DMS114 treated with DMSO at 0.1 percent for 48 hours (cell line): ENCODE data around the gene TSHZ1.
"Not testable (repeated sequence)": the region's sequence is repeated elsewhere in the genome, so short reads cannot be mapped to it uniquely, and the experiment has no call there.

Experiments
- DNase-seq: peaks from one replicate; lab custom pipeline; 2025; ENCODE audit not compliant: unreplicated experiment; lab: John Stamatoyannopoulos, UW

The TSHZ1 gene

GRCh38 chr18:75304678-75305557, 94.3 kb downstream of the TSHZ1 start:
- no peak for DNase-seq

- no peak for DNase-seq
These were observed 95.4 kb downstream of the TSHZ1 start for GRCh38 chr18:75305984-75306383.

GRCh38 chr18:75307530-75307929, 96.9 kb downstream of the TSHZ1 start:
- no peak for DNase-seq

GRCh38 chr18:75309564-75309963, 99.0 kb downstream of the TSHZ1 start:
- DNase-seq: no peak

- DNase-seq: no peak
These were observed 103.5 kb downstream of the TSHZ1 start for GRCh38 chr18:75314117-75314516.

GRCh38 chr18:75314606-75315005, 104.0 kb downstream of the TSHZ1 start:
- no peak for DNase-seq

- DNase-seq: no peak
These were observed 105.6 kb downstream of the TSHZ1 start for GRCh38 chr18:75316223-75316622.

- no peak for DNase-seq
These were observed 106.2 kb downstream of the TSHZ1 start for GRCh38 chr18:75316826-75317225.

- no peak for DNase-seq
These were observed 106.7 kb downstream of the TSHZ1 start for GRCh38 chr18:75317300-75317699.

- DNase-seq: no peak
These were observed 107.1 kb downstream of the TSHZ1 start for GRCh38 chr18:75317703-75318102.

GRCh38 chr18:75319905-75320304, 109.3 kb downstream of the TSHZ1 start:
- no peak for DNase-seq

GRCh38 chr18:75320506-75320905, 109.9 kb downstream of the TSHZ1 start:
- DNase-seq: no peak

GRCh38 chr18:75321431-75321830, 110.8 kb downstream of the TSHZ1 start:
- no peak for DNase-seq

GRCh38 chr18:75322206-75322605, 111.6 kb downstream of the TSHZ1 start:
- no peak for DNase-seq

GRCh38 chr18:75323821-75324585, 113.4 kb downstream of the TSHZ1 start:
- DNase-seq: no peak

- no peak for DNase-seq
These were observed 114.2 kb downstream of the TSHZ1 start for GRCh38 chr18:75324686-75325257.

GRCh38 chr18:75329753-75330152, 119.2 kb downstream of the TSHZ1 start:
- DNase-seq: not testable (repeated sequence)

- DNase-seq: no peak
These were observed 119.7 kb downstream of the TSHZ1 start for GRCh38 chr18:75330308-75330707.

- no peak for DNase-seq
These were observed 124.3 kb downstream of the TSHZ1 start for GRCh38 chr18:75334869-75335268.

GRCh38 chr18:75335511-75335910, 124.9 kb downstream of the TSHZ1 start:
- DNase-seq: no peak

- DNase-seq: no peak
These were observed 126.2 kb downstream of the TSHZ1 start for GRCh38 chr18:75336767-75337166.

- no peak for DNase-seq
These were observed 126.8 kb downstream of the TSHZ1 start for GRCh38 chr18:75337348-75337747.
